Measurements from ENCODE around the gene GCFC2.

DNA sequence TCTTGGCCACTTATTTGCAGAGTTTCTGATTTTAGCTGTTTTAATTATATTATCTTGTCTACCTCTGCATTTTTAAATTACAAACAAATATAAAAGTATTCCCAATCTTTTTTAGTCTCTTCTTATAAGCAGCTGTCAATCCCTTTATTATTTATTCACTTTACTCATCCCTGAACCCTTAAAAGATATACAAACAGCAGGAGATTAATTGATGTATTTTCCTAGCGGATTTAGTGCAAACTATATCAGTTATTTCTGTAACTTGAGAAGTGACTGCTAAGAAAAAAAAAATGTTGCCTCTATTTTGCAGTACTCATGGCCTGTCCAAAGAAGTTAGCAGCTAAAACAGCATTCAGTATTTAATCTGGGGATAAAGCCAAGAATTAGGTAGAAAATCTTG, 42.1 kb upstream of the GCFC2 start:
- TF ChIP-seq, protein P1, sequence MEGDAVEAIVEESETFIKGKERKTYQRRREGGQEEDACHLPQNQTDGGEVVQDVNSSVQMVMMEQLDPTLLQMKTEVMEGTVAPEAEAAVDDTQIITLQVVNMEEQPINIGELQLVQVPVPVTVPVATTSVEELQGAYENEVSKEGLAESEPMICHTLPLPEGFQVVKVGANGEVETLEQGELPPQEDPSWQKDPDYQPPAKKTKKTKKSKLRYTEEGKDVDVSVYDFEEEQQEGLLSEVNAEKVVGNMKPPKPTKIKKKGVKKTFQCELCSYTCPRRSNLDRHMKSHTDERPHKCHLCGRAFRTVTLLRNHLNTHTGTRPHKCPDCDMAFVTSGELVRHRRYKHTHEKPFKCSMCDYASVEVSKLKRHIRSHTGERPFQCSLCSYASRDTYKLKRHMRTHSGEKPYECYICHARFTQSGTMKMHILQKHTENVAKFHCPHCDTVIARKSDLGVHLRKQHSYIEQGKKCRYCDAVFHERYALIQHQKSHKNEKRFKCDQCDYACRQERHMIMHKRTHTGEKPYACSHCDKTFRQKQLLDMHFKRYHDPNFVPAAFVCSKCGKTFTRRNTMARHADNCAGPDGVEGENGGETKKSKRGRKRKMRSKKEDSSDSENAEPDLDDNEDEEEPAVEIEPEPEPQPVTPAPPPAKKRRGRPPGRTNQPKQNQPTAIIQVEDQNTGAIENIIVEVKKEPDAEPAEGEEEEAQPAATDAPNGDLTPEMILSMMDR (IDR thresholded peaks at IDR 0.05; ENCODE audit: insufficient read depth, low read length): no peak
- no peak for TF ChIP-seq POLR2AphosphoS5 (IDR thresholded peaks at IDR 0.05; ENCODE audit: low read depth)
- TF ChIP-seq, protein P2, sequence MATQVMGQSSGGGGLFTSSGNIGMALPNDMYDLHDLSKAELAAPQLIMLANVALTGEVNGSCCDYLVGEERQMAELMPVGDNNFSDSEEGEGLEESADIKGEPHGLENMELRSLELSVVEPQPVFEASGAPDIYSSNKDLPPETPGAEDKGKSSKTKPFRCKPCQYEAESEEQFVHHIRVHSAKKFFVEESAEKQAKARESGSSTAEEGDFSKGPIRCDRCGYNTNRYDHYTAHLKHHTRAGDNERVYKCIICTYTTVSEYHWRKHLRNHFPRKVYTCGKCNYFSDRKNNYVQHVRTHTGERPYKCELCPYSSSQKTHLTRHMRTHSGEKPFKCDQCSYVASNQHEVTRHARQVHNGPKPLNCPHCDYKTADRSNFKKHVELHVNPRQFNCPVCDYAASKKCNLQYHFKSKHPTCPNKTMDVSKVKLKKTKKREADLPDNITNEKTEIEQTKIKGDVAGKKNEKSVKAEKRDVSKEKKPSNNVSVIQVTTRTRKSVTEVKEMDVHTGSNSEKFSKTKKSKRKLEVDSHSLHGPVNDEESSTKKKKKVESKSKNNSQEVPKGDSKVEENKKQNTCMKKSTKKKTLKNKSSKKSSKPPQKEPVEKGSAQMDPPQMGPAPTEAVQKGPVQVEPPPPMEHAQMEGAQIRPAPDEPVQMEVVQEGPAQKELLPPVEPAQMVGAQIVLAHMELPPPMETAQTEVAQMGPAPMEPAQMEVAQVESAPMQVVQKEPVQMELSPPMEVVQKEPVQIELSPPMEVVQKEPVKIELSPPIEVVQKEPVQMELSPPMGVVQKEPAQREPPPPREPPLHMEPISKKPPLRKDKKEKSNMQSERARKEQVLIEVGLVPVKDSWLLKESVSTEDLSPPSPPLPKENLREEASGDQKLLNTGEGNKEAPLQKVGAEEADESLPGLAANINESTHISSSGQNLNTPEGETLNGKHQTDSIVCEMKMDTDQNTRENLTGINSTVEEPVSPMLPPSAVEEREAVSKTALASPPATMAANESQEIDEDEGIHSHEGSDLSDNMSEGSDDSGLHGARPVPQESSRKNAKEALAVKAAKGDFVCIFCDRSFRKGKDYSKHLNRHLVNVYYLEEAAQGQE (IDR thresholded peaks at IDR 0.05; ENCODE audit: insufficient replicate concordance, low read depth): no peak
